ENCODE results near the gene TUBG2. TPM values are rescaled to one million over a fixed set of nuclear protein-coding genes. Genes with fewer than 3 reads are reported as not detected.

The TUBG2 gene
- total RNA-seq, 1 experiment from 2014 or later = 19.9 TPM

DNA sequence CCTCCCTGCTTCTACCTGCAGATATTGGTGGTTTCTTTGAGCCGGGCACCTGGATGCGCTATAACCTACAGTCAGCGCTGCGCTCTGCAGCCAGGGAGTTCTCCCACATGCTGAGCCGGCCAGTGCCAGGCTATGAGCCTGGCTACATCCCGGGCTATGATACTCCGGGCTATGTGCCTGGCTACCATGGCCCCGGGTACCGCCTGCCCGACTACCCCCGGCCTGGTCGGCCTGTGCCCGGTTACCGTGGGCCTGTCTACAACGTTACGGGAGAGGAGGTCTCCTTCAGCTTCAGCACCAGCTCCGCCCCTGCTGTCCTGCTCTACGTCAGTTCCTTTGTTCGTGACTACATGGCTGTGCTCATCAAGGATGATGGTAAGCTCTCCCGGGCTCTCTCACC, 36.4 kb downstream of the TUBG2 start:
- DNase-seq (ENCODE audit: low read depth) = no peak

DNA sequence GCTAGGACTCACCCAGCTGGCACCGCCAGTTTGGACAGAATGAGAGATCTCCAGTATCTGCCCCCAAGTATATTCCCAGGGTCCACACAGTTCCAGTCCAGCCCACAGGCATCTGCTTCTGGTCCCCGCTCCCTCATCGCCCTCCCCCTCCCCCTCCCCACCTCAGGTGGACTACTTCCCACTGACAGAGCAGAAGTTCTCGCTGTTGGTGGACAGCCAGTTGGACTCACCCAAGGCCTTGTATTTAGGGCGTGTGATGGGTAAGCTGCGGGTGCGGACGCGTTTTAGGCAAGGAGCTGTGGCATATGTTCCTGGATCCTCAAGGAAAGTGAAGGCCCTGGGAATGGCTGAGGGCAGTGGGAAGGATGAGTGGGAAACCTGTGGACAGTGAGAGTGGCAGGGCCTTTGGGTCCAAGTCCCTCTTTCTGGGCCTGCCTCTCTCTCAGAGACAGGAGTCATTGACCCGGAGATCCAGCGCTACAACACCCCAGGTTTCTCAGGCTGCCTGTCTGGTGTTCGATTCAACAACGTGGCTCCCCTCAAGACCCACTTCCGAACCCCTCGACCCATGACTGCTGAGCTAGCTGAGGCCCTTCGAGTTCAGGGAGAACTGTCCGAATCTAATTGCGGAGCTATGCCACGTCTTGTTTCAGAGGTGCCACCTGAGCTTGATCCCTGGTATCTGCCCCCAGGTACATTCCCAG, 38.2 kb downstream of the TUBG2 start:
- DNase-seq (ENCODE audit: low read depth) = no peak

DNA sequence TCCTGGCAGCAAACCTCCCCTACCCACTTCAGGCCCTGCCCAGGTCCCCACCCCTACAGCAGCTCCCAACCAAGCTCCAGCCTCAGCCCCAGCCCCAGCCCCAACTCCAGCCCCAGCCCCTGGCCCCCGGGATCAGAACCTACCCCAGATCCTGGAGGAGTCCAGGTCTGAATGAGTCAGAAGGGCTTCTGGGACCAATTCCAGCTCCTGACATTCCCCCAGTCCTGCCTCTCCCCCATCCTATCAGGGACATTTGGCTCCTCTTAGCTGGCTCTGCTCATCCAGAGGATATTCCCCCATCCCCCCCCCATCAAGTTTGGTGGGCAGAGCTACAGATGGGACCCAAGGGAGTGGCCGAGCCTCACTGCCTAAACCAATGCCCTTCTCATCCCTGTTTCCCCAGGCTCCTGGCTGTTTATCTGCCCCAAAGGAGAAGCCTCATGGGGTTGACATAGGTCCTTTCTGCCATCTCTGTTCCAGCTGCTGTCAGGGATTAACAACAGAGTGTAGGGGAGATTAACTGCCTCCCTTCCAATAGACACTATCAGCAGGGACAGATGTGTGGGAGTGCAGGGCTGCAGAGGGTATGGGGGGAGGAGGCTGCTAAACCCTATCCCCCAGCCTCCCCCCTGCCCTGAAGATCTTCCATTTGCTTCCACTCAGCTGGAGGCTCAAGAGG, 39.8 kb downstream of the TUBG2 start:
- DNase-seq (ENCODE audit: low read depth) = peak; percentile 83

DNA sequence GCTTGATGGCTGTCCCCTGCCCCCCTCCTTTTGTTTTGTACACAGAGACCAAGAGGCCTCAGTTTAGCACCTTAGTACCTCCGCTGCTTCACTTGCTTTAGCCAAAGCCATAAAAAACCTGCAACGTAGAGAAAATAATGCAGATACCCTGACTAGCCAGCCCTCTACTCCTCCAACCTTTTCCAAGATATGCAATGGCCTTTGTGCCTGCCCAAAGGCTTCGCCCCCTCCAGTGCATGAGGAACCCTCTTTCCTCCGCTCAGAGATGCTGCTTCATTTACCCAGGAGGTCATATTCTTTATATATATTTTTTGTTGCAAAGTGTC, 40.3 kb downstream of the TUBG2 start:
- DNase-seq (ENCODE audit: low read depth) = no peak

DNA sequence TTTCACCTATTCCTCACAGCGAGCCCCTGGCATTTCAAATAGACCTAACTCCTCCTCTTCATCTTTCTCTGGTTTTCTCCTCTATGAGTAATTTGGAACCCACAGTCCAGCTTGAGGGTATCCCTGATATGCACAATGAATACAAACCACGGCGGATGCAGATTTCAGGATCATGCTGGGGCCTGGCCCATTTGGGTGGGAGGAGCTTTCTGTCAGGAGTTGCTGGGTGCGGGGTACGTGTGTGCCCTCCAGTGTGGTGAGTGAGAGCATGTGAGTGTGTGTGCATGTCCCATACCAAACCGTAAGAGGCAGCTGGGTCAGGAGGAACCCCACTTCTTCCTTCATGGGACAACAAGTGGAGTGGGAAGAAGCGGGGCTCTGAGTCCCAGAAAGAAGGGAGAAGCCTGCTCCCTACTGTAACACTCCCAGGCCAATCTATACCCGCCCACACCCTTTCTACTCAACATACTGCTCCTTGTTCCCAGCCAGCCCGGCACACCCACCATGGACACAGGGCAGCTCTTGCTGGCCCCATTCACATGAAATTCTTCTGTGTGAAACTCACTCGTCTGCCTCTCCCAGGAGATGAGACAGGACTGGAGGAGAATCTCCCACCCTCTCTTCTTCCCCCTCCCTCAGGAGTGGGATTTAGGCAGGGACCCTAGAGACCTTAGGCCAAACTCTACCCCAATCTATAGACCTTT, 41.7 kb downstream of the TUBG2 start:
- no peak for DNase-seq (ENCODE audit: low read depth)

DNA sequence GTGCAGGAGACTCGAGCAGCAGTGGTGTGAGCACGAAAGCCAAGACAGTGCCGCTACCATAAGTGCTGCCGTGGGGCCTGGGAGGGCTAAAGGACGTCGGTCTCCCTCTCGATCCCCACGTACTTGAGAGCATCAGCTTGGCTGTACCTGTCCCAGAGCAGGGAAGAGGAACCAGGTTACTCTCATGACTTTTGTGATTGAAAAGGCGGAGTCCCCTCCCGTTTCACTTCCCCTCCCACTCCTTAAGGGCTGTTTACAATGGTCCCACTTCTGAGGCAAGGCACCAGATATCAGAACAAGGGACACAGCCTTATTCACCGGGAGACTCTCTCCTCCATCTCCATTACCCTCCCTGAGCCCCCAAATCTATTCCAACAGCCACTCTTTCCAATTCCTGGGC, 43.4 kb downstream of the TUBG2 start:
- DNase-seq (ENCODE audit: low read depth) = no peak

DNA sequence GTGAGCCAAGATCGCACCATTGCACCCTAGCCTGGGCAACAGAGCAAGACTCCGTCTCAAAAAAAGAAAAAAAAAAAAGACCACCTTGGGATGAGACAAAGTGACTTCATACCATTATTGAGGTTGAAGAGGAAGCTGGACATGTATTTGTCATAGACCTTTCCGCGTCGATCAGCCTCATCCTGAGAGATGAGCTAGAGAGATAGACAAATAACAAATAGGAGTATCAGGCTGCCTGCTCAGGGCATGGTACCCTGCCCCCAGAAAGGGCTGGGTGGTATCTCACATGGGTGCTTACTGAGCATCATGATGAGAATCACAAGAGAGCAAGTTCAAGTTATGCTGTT, 45.4 kb downstream of the TUBG2 start:
- no peak for DNase-seq (ENCODE audit: low read depth)

DNA sequence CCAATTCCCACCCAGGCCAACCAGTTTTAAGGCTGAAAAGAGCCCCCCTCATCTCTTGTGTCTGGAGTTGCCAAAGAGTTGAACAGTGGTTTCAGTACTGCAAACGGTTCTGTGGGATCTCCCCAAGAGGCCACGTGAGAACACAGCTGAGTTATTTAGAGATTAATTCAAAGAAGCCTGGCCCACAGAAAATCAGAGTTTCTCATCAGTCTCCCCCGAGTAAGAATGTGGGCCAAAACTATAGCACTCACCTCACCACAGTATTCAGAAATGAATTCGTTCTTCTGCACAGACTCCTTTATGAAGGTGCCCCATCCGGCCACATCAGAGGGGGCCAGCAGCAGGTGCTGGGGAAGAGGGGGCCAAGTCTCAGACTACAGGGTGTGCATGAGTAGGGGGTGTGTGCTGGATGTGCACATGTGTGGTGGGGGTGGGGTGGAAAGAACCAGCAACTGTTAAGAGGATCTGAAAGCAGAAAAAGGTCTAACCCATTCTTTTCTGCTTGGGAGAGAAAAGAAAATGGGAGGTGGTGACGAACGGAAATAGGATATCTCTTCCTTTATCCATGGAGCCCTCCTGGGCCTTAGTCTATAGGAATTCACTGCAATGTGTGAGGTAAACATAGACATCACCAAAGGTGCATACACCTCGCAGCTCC, 45.9 kb downstream of the TUBG2 start:
- no peak for DNase-seq (ENCODE audit: low read depth)

DNA sequence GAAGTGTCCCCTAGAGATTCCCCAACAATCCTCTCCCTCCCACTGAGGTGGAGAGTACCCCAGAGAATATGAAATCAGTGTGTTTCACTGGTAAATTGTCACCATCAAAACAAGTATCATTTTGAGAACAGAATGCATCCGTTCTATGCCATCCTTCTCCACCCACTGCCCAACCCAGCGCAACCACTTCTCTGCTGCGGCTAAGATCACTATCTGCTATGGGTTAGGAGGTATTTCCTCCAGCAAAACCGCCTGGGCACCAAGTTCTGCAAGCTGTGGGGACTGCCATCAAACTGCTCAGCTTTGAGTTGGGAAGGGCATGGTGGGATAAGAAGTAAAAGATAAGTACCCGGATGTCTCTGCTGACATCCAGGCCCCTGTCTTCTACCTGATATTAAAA, 47.6 kb downstream of the TUBG2 start:
- DNase-seq (ENCODE audit: low read depth) = no peak

DNA sequence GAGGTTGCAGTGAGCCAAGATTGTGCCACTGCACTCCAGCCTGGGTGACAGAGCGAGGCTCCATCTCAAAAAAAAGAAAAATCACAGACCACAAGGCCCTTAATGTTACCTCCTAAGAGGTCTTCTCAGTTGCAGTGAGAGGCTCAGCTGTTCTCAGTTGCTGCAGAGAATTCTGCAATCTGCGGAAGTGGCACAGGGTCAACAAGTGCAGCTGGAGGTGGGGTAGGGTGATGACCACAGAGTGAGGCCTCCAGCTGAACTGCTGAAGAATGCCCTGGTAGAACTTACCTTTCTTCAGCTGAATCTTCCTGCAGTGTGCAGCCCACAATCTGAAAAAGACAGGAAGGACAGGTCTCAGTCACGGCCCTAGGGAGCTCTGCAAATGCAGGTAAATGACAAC, 49.5 kb downstream of the TUBG2 start:
- DNase-seq (ENCODE audit: low read depth) = no peak

DNA sequence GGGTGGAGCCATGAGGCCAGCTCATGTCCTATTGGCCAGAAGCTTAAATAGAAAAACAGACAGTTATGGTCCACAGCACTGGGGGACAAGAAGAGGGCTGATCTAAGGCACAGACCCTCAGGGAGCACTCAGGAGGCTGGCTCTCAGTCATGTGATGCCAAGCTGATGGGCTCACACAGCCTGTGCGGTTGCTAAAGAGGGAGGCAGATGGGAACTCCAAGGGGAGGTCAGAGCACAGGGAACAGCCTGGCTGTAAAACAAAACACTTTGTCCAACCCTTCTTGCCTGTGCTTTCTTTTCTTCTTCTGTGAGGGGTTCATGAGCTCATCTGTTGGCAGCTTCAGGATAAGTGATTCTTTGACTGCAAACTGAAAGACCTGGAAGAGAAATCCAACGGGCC, 50.5 kb downstream of the TUBG2 start:
- DNase-seq (ENCODE audit: low read depth) = no peak

Other genes starting within 250 kb of the TUBG2 start
- 135 and 217 TPM in 2 replicates for gene CAVIN1, start 236.0 kb upstream of the TUBG2 start, total RNA-seq (2014; rRNA removed; shearing (Covaris generic))
- 10.4 and 13.9 TPM in 2 replicates for gene ATP6V0A1, start 200.4 kb upstream of the TUBG2 start, total RNA-seq (2014; rRNA removed; shearing (Covaris generic))
- 12.7 and 15.5 TPM in 2 replicates for gene NAGLU, start 123.0 kb upstream of the TUBG2 start, total RNA-seq (2014; rRNA removed; shearing (Covaris generic))
- 0.68 and 1.4 TPM in 2 replicates for gene HSD17B1, start 106.4 kb upstream of the TUBG2 start, total RNA-seq (2014; rRNA removed; shearing (Covaris generic))
- gene COASY, start 97.1 kb upstream of the TUBG2 start, total RNA-seq (2014; rRNA removed; shearing (Covaris generic)) = 13.8 and 17.8 TPM in 2 replicates
- gene MLX, start 92.2 kb upstream of the TUBG2 start, total RNA-seq (2014; rRNA removed; shearing (Covaris generic)) = 28.1 and 29.7 TPM in 2 replicates
- 18.7 and 25.0 TPM in 2 replicates for gene PSMC3IP, start 81.6 kb upstream of the TUBG2 start, total RNA-seq (2014; rRNA removed; shearing (Covaris generic))
- gene RETREG3, start 49.9 kb upstream of the TUBG2 start, total RNA-seq (2014; rRNA removed; shearing (Covaris generic)) = 25.4 and 28.7 TPM in 2 replicates
- 128 and 148 TPM in 2 replicates for gene TUBG1, start 49.6 kb upstream of the TUBG2 start, total RNA-seq (2014; rRNA removed; shearing (Covaris generic))
- gene PLEKHH3, start 17.7 kb downstream of the TUBG2 start, total RNA-seq (2014; rRNA removed; shearing (Covaris generic)) = 9.9 and 12.5 TPM in 2 replicates
- 1.4 and 2.0 TPM in 2 replicates for gene CCR10, start 22.6 kb downstream of the TUBG2 start, total RNA-seq (2014; rRNA removed; shearing (Covaris generic))
- gene CNTNAP1, start 23.2 kb downstream of the TUBG2 start, total RNA-seq (2014; rRNA removed; shearing (Covaris generic)) = 9.6 and 10.2 TPM in 2 replicates
- 8.5 and 9.7 TPM in 2 replicates for gene EZH1, start 85.8 kb downstream of the TUBG2 start, total RNA-seq (2014; rRNA removed; shearing (Covaris generic))
- 1.4 and 2.4 TPM in 2 replicates for gene RAMP2, start 101.9 kb downstream of the TUBG2 start, total RNA-seq (2014; rRNA removed; shearing (Covaris generic))
- gene VPS25, start 114.2 kb downstream of the TUBG2 start, total RNA-seq (2014; rRNA removed; shearing (Covaris generic)) = 106 and 117 TPM in 2 replicates
- 0.20 and 0.24 TPM in 2 replicates for gene WNK4, start 121.3 kb downstream of the TUBG2 start, total RNA-seq (2014; rRNA removed; shearing (Covaris generic))
- gene COA3, start 139.4 kb downstream of the TUBG2 start, total RNA-seq (2014; rRNA removed; shearing (Covaris generic)) = 102 and 119 TPM in 2 replicates
- gene CNTD1, start 139.6 kb downstream of the TUBG2 start, total RNA-seq (2014; rRNA removed; shearing (Covaris generic)) = 0.98 and 1.1 TPM in 2 replicates
- 65.8 and 75.1 TPM in 2 replicates for gene BECN1, start 165.0 kb downstream of the TUBG2 start, total RNA-seq (2014; rRNA removed; shearing (Covaris generic))
- gene PSME3, start 174.1 kb downstream of the TUBG2 start, total RNA-seq (2014; rRNA removed; shearing (Covaris generic)) = 74.4 and 96.1 TPM in 2 replicates
- 0.10 and 0.36 TPM in 2 replicates for gene AOC2, start 185.3 kb downstream of the TUBG2 start, total RNA-seq (2014; rRNA removed; shearing (Covaris generic))
- gene AOC3, start 191.9 kb downstream of the TUBG2 start, total RNA-seq (2014; rRNA removed; shearing (Covaris generic)) = 0.10 TPM in 1 of 2 replicates, not detected in the other
- not detected in 2 replicates for gene G6PC1, start 241.5 kb downstream of the TUBG2 start, total RNA-seq (2014; rRNA removed; shearing (Covaris generic))

All from RPMI7951 (cell line).